B cell (primary cell): ENCODE data around the gene TMEM114. TPM values are rescaled to one million over a fixed set of nuclear protein-coding genes. Genes with fewer than 3 reads are reported as not detected.

Experiments used
- ATAC-seq: fragments of 200-7000 bp; cut with Tn5 transposase; one replicate; pipeline ENCODE4 v1.10.0; 2021; ENCODE audit warnings: low read depth, mild to moderate bottlenecking, moderate number of reproducible peaks, moderate library complexity
- CTCF ChIA-PET: fragments of 350-600 bp; sonication (Branson Sonifier 250); formaldehyde crosslinking; loops from one replicate; lab custom pipeline; 2021; ENCODE audit warnings: antibody characterized with exemption, inconsistent platforms; lab: Charles Lee
- POLR2A ChIA-PET: fragments of 350-600 bp; sonication (Branson Sonifier 250); formaldehyde crosslinking; loops from one replicate; lab custom pipeline; 2021; ENCODE audit warnings: antibody characterized with exemption; lab: Charles Lee
- DNase-seq: peaks from one replicate; pipeline ENCODE4 v3.0.0; 2013
- H2AFZ ChIP-seq: 2 replicates; pipeline ENCODE4 v1.6.1; 2012; ENCODE audit warnings: mild to moderate bottlenecking, low read depth, low read length; ENCODE audit not compliant: insufficient read depth, poor library complexity, severe bottlenecking
- H3K27ac ChIP-seq, 2 donors: 1 replicate in 1 of 2; 2 replicates in 1 of 2; pipeline ENCODE4 v1.5.1; 2012 to 2013; ENCODE audit warnings: low read length in 2 of 2, mild to moderate bottlenecking in 2 of 2, moderate library complexity in 1 of 2
- H3K27me3 ChIP-seq, 4 experiments: fragments of 200-600 bp in 1 of 4; sonication (generic) in 1 of 4; replicated peaks in 1 of 4; 1 replicate in 2 of 4; 2 replicates in 2 of 4; pipeline versions ENCODE4 v1.6.1 to v1.7.0; 2013 to 2016; ENCODE audit warnings: low read length in 3 of 4, mild to moderate bottlenecking in 2 of 4, mixed read lengths in 1 of 4, moderate library complexity in 1 of 4; ENCODE audit not compliant: insufficient read depth in 4 of 4, control insufficient read depth in 3 of 4; ENCODE audit errors: control extremely low read depth in 1 of 4
- H3K36me3 ChIP-seq, 2 experiments: replicated peaks in 1 of 2; 1 replicate in 1 of 2; 2 replicates in 1 of 2; pipeline versions ENCODE4 v1.6.1 to v1.7.1; 2013; ENCODE audit warnings: low read length in 1 of 2; ENCODE audit not compliant: insufficient read depth in 2 of 2, control insufficient read depth in 1 of 2; ENCODE audit errors: control extremely low read depth in 1 of 2, extremely low read depth in 1 of 2
- H3K4me1 ChIP-seq, 2 donors: fragments of 200-600 bp in 1 of 2; sonication (generic) in 1 of 2; 1 replicate in 1 of 2; 2 replicates in 1 of 2; pipeline versions ENCODE4 v1.5.1 to v1.6.1; 2013 to 2017; ENCODE audit warnings: low read length in 2 of 2; ENCODE audit not compliant: control insufficient read depth in 2 of 2, insufficient read depth in 2 of 2
- H3K4me2 ChIP-seq: replicated peaks from 2 replicates; pipeline ENCODE3; 2012; ENCODE audit warnings: mild to moderate bottlenecking, low read depth, low read length; ENCODE audit not compliant: poor library complexity, severe bottlenecking
- H3K4me3 ChIP-seq, 5 experiments: fragments of 200-600 bp in 1 of 5; sonication (generic) in 1 of 5; 1 replicate in 3 of 5; 2 replicates in 2 of 5; pipeline versions ENCODE4 v1.5.1 to v1.7.0; 2011 to 2016; ENCODE audit warnings: low read length in 4 of 5, mild to moderate bottlenecking in 4 of 5, low read depth in 2 of 5, control low read depth in 1 of 5, moderate library complexity in 1 of 5; ENCODE audit not compliant: insufficient read depth in 1 of 5; ENCODE audit errors: control extremely low read depth in 1 of 5, extremely low read depth in 1 of 5
- H3K79me2 ChIP-seq: fragments of 200-600 bp; sonication (generic); one replicate; pipeline ENCODE4 v1.6.0; 2016; ENCODE audit warnings: low read length; ENCODE audit not compliant: control insufficient read depth, insufficient read depth
- H3K9ac ChIP-seq: fragments of 200-600 bp; sonication (generic); 2 replicates; pipeline ENCODE4 v1.6.1; 2017; ENCODE audit warnings: mild to moderate bottlenecking, low read length, moderate library complexity
- H3K9me3 ChIP-seq, 3 donors: one replicate each; pipeline versions ENCODE4 v1.6.1 to v1.7.1; 2013; ENCODE audit warnings: low read length in 2 of 3; ENCODE audit not compliant: control insufficient read depth in 2 of 3, insufficient read depth in 1 of 3; ENCODE audit errors: control extremely low read depth in 1 of 3
- H4K20me1 ChIP-seq: 2 replicates; pipeline ENCODE4 v1.6.0; 2012; ENCODE audit warnings: mild to moderate bottlenecking, low read length; ENCODE audit not compliant: insufficient read depth, control insufficient read depth, poor library complexity, severe bottlenecking
- H3K27ac Mint-ChIP-seq: one replicate; pipeline ENCODE4 v1.8.0; 2021; ENCODE audit warnings: mixed read lengths
- H3K27me3 Mint-ChIP-seq: one replicate; pipeline ENCODE4 v1.8.0; 2021; ENCODE audit warnings: mixed read lengths
- H3K4me1 Mint-ChIP-seq: one replicate; pipeline ENCODE4 v1.8.0; 2021; ENCODE audit warnings: mixed read lengths
- H3K4me3 Mint-ChIP-seq: one replicate; pipeline ENCODE4 v1.8.0; 2021; ENCODE audit warnings: mixed read lengths
- H3K9me3 Mint-ChIP-seq: one replicate; pipeline ENCODE4 v1.8.0; 2022; ENCODE audit warnings: mixed read lengths; ENCODE audit not compliant: insufficient read depth
- EZH2 ChIP-seq: IDR thresholded peaks from 2 replicates; pipeline ENCODE4 v1.6.1; 2012; ENCODE audit warnings: borderline replicate concordance, low read depth, mild to moderate bottlenecking, moderate library complexity, low read length; ENCODE audit not compliant: insufficient read depth, poor library complexity, severe bottlenecking
- WGBS: methylation state at CpG from one replicate; pipeline ENCODE4 v1.1.5; 2013; ENCODE audit warnings: missing lambda C conversion rate; ENCODE audit not compliant: insufficient coverage; 5-methylcytosine and 5-hydroxymethylcytosine counted together
- intact Hi-C: fragments of 100-400 bp; cut with micrococcal nuclease; formaldehyde crosslinking; loops from one replicate; pipeline ENCODE4 v1.10.0; 2022
- polyA plus RNA-seq: library from polyadenylated mRNA; depleted of rRNA; stranded (reverse); fragments of >200 nt; gene quantifications from 2 replicates; pipeline ENCODE4 v1.2.3, GENCODE V29; 2012
- total RNA-seq, 2 donors: library from RNA; stranded (reverse); fragments of 120-200 nt in 1 of 2; gene quantifications; 1 replicate in 1 of 2; 2 replicates in 1 of 2; pipeline versions ENCODE4 v1.2.3 to v1.2.4, GENCODE V29; 2013 to 2022
- TF ChIP-seq, protein P1 (sequence below): fragments of 200-600 bp; IDR thresholded peaks from one replicate; pipeline ENCODE4 v1.8.0; 2022; ENCODE audit warnings: antibody characterized with exemption, mild to moderate bottlenecking

TMEM114 gene
- total and polyA plus RNA-seq, 2 donors (not counting 1 experiment from before 2014, with no cell fraction given) = not detected

DNA sequence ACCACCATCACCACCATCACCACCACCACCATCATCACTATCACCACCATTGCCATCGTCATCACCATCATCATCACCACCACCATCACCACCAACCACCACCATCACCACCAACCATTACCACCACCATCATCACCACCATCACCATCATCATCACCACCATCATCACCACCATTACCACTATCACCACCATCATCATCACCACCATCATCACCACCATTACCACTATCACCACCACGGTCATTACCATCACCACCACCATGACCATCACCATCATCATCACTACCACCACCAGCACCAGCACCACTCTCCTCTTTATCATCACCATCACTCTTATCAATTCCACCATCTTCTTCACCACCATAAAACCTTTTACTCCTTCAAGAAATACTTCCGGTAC lies 1.1 kb upstream of the TMEM114 start:
- peaks cover 30% of the 10 kb centered on the region for H3K27me3 Mint-ChIP-seq
- ATAC-seq (no peak), DNase-seq (no peak)
- no peaks in the 10 kb centered on the region for H3K9me3 Mint-ChIP-seq
- Histone ChIP-seq H2AFZ (no peak overlapping the region), H3K4me3 (no peak overlapping the region), H3K79me2 (no peaks in the 10 kb centered on the region), H3K4me1 (peaks cover 16 to 19% of the 10 kb centered on the region in 2 donors), H3K4me2 (no peak overlapping the region), H3K36me3 (no peaks in the 10 kb centered on the region), H3K27me3 (peaks cover 0 to 55% (median 19%) of the 10 kb centered on the region in 4 experiments), H3K9me3 (peaks cover 0 to 14% (median 0%) of the 10 kb centered on the region in 3 donors), H3K9ac (no peak overlapping the region), H3K27ac (no peak overlapping the region), H4K20me1 (no peaks in the 10 kb centered on the region)
- H3K27ac Mint-ChIP-seq = no peak overlapping the region
- ChIA-PET POLR2A (no interaction called here), CTCF (no interaction called here)
- no peak overlapping the region for H3K4me3 Mint-ChIP-seq
- H3K4me1 Mint-ChIP-seq = peaks cover 12% of the 10 kb centered on the region
- no peak for TF ChIP-seq EZH2
- TF ChIP-seq, protein P1, sequence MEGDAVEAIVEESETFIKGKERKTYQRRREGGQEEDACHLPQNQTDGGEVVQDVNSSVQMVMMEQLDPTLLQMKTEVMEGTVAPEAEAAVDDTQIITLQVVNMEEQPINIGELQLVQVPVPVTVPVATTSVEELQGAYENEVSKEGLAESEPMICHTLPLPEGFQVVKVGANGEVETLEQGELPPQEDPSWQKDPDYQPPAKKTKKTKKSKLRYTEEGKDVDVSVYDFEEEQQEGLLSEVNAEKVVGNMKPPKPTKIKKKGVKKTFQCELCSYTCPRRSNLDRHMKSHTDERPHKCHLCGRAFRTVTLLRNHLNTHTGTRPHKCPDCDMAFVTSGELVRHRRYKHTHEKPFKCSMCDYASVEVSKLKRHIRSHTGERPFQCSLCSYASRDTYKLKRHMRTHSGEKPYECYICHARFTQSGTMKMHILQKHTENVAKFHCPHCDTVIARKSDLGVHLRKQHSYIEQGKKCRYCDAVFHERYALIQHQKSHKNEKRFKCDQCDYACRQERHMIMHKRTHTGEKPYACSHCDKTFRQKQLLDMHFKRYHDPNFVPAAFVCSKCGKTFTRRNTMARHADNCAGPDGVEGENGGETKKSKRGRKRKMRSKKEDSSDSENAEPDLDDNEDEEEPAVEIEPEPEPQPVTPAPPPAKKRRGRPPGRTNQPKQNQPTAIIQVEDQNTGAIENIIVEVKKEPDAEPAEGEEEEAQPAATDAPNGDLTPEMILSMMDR = no peak
- intact Hi-C loops = no loop called here
- 97% methylated on average over 2 of the region's 3 CpGs for WGBS

DNA sequence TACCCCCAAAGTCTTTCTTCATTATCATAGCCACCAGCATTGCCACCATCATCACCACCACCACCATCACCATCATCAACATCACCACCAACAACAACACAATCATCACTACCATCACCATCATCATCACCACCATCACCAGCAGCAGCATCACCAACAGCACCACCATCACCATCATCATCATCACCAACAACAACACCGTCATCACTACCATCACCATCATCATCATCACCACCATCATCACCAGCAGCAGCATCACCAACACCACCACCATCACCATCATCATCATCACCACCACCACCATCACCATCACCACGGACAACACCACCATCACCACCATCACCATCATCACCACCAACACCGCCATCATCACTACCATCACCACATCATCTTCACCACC lies 500 bp upstream of the TMEM114 start:
- Mint-ChIP-seq H3K27me3 (peaks cover 29% of the 10 kb centered on the region), H3K9me3 (no peaks in the 10 kb centered on the region), H3K4me1 (peaks cover 12% of the 10 kb centered on the region), H3K4me3 (no peak overlapping the region), H3K27ac (no peak overlapping the region)
- 93% methylated on average over 3 of the region's 3 CpGs for WGBS
- Histone ChIP-seq H2AFZ (no peak overlapping the region), H3K4me2 (no peak overlapping the region), H3K9me3 (peaks cover 0 to 14% (median 0%) of the 10 kb centered on the region in 3 donors), H3K36me3 (no peaks in the 10 kb centered on the region), H3K9ac (no peak overlapping the region), H3K27me3 (peaks cover 0 to 55% (median 21%) of the 10 kb centered on the region in 4 experiments), H4K20me1 (no peaks in the 10 kb centered on the region), H3K27ac (no peak overlapping the region), H3K4me1 (peaks cover 16 to 19% of the 10 kb centered on the region in 2 donors), H3K4me3 (no peak overlapping the region), H3K79me2 (no peaks in the 10 kb centered on the region)
- POLR2A ChIA-PET = no interaction called here
- TF ChIP-seq, protein P1 = no peak
- no peak for TF ChIP-seq EZH2
- CTCF ChIA-PET = no interaction called here
- DNase-seq = no peak
- ATAC-seq = no peak
- intact Hi-C loops = no loop called here
